CD4-positive, alpha-beta T cell treated with Interleukin-6 for 4 hours (primary cell): ENCODE results near the gene RECQL5.
"Not testable (repeated sequence)": the region's sequence is repeated elsewhere in the genome, so short reads cannot be mapped to it uniquely, and the experiment has no call there.

ENCODE experiments used
- DNase-seq: peaks from one replicate; pipeline ENCODE4 v3.0.0-alpha.2; 2020; ENCODE audit warnings: mixed read lengths

The RECQL5 gene

GRCh38 chr17:75645889-75646637, 20.9 kb downstream of the RECQL5 start:
- DNase-seq: peak; percentile 14

- DNase-seq: no peak
These were observed 21.5 kb downstream of the RECQL5 start for GRCh38 chr17:75645501-75645888.

GRCh38 chr17:75643643-75644017, 23.3 kb downstream of the RECQL5 start:
- DNase-seq: no peak

GRCh38 chr17:75642784-75643642, 23.9 kb downstream of the RECQL5 start:
- DNase-seq: no peak

- no peak for DNase-seq
These were observed 24.7 kb downstream of the RECQL5 start for GRCh38 chr17:75642182-75642783.

- DNase-seq: no peak
These were observed 25.6 kb downstream of the RECQL5 start for GRCh38 chr17:75641343-75641742.

- DNase-seq: no peak
These were observed 26.3 kb downstream of the RECQL5 start for GRCh38 chr17:75640556-75641119.

- no peak for DNase-seq
These were observed 27.0 kb downstream of the RECQL5 start for GRCh38 chr17:75639771-75640555.

GRCh38 chr17:75639327-75639726, 27.6 kb downstream of the RECQL5 start:
- no peak for DNase-seq

GRCh38 chr17:75638893-75639292, 28.1 kb downstream of the RECQL5 start:
- DNase-seq: no peak

GRCh38 chr17:75638039-75638438, 28.9 kb downstream of the RECQL5 start:
- not testable (repeated sequence) for DNase-seq

GRCh38 chr17:75637551-75637950, 29.4 kb downstream of the RECQL5 start:
- no peak for DNase-seq

GRCh38 chr17:75637143-75637538, 29.8 kb downstream of the RECQL5 start:
- no peak for DNase-seq

GRCh38 chr17:75636381-75637142, 30.4 kb downstream of the RECQL5 start:
- no peak for DNase-seq

- no peak for DNase-seq
These were observed 31.2 kb downstream of the RECQL5 start for GRCh38 chr17:75635610-75636202.

- no peak for DNase-seq
These were observed 32.0 kb downstream of the RECQL5 start for GRCh38 chr17:75634754-75635609.

GRCh38 chr17:75634376-75634740, 32.6 kb downstream of the RECQL5 start:
- no peak for DNase-seq

- DNase-seq: peak; percentile 67
These were observed 33.2 kb downstream of the RECQL5 start for GRCh38 chr17:75633486-75634375.

- DNase-seq: peak; percentile 88
These were observed 34.0 kb downstream of the RECQL5 start, which contains the start of gene SMIM5 for GRCh38 chr17:75632863-75633485. SMIM5 (plus strand) TSS chr17:75633434; CDS start chr17:75640202, 6,768 bp downstream.
